HG02759 (cell line): ENCODE results near the gene G6PD.
"Not testable (repeated sequence)": the region's sequence is repeated elsewhere in the genome, so short reads cannot be mapped to it uniquely, and the experiment has no call there.

ENCODE experiments used
- ATAC-seq: cut with Tn5 transposase; IDR thresholded peaks from one replicate; pipeline ENCODE4 v1.9.1; 2021; ENCODE audit warnings: mild to moderate bottlenecking, moderate library complexity; ENCODE audit not compliant: unreplicated experiment

The G6PD gene

DNA sequence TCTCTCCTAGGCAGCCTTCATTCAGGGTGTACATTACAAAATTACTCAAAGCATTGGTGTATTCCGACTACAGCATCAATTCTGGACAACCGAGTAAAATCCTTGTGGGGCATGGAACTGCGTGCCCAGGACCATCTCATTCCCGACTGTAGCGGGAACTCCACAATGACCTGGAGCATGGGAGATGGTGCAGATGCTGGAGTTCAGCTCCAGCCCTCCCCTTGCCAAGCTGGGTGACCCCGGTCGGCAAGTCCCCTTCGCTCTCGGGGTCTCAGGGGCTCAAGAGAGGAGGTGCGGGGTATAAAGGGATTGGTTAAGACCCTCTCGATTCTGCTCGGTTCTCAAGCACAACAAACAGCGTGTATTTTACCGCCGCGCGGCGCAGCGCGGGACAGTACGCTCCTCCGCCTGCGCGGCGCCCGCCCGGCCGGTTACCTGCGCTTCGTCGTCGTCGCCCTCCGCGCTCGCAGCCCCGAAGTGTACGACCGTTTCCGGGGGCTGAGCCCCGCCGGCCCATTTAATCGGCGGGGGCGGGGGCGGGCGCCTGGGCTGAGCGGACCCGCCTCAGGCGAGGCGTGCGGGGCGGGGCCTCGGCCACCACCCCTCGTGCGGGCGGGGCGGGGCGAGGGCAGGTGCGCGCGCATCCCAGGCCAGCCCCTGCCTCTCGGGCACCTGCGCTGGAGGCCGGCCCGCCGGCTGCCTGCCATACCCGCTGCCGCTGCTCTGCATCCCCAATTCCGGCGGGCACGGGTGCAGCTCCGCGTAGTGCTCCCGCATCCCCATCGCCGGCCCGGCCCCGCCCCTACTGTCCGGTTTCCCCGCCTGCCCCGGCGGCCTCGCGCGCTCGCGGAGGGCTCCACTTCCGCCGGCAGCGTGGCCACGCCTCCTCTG is at the start of gene G6PD:
Gene G6PD, minus strand, starts transcription at position 493 of the 891 bp plus-strand sequence. CDS start 691 bp downstream, outside the sequence.
- ATAC-seq: peak; percentile 60

DNA sequence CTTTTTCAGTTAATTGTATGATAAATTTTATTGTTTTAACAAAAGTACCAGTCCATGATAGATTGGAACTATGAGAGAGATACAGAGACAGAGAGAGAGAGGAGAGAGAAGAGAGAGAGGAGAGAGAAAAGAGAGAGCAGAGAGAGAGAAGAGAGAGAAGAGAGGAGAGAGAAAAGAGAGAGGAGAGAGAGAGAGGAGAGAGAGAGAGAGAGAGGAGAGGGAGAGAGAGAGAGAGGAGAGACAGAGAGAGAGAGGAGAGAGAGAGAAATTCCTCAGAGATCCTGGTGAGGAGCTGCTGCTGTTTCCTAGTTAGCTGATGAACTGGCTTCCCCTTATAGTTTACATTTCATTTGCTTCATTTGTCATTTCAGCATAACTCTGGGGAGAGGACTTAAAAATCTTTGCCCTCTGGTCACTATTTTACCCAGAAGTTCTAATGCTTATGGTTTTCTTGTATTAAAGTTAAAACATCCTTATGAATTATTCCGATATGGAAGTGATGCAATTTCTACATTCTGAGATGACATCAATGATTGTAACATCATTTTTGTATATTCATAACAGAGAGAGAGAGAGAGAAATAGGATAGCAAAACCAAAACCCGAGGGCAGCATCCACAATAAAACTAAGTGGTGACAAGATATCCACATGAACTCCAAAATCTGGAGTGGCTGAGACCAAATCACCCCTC is 49.1 kb upstream of the G6PD start:
- ATAC-seq: no peak

DNA sequence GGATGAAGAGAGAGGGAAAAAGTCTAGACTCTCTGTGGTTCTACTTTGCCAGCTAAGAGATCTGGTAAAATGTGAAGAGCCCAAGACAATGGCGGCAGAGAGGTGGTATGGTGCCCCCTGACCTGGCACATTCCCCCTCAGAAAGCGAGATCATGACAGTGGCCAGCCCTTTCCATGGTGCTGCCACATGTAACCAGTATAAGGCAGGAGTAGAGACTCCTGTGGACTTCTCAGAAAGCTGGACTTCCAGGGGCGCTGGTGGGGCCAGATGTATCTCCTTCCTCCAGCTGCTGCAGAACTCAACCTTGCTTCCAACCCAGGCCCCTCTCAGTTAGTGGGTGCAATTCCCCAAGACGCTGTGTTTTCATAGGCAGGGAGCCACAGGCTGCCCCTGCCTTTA is 47.8 kb upstream of the G6PD start:
- no peak for ATAC-seq

DNA sequence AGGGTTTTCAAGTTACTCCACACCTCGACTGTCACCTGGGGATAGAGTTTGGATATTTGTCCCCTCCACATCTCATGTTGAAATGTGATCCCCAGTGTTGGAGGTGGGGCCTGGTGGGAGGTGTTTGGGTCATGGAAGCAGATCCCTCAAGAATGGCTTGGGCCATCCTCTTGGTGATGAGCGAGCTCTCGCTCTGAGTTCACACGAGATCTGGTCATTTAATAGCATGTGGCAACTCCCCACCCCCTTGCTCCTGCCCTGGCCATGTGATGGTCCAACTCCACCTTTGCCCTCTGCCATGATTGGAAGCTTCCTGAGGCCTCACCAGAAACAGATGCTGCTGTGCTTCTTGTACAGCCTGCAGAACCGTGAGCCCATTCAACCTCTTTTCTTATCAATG is 46.6 kb upstream of the G6PD start:
- ATAC-seq: no peak

DNA sequence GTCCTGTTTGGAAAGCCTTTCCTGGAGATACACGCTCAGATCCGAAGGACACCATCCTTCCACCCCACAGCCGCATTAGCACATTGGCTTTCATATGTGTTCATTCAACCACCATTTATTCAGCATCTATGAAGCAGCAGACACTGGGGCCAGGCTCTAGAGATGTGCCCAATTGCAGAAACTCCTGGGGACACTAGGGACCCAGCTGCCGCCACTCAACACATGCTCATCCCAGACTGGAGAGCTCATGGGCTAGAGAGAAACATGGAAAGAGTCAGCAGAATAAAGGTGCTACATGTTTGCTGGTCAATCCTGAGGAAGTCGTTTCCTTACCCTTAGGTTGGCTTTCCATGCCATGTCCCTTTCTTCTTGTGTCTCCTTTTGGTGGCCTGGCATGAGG is 45.9 kb upstream of the G6PD start:
- ATAC-seq: no peak

DNA sequence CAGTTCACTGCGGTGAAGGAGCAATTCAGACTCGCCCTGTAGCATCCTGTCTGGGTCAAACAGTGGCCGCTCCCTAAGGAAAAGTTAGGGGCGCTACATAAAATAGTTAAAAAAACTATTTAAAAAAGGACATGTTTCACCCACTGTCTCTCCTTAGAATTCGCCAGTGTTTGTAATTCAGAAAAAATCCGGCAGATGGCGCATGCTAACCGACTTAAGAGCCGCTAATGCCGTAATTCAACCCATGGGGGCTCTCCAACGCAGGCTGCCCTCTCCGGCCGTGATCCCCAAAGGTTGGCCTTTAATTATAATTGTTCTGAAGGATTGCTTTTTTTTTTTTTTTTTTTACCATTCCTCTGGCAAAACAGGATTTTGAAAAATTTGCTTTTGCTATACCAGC is 43.8 kb upstream of the G6PD start:
- ATAC-seq: not testable (repeated sequence)

DNA sequence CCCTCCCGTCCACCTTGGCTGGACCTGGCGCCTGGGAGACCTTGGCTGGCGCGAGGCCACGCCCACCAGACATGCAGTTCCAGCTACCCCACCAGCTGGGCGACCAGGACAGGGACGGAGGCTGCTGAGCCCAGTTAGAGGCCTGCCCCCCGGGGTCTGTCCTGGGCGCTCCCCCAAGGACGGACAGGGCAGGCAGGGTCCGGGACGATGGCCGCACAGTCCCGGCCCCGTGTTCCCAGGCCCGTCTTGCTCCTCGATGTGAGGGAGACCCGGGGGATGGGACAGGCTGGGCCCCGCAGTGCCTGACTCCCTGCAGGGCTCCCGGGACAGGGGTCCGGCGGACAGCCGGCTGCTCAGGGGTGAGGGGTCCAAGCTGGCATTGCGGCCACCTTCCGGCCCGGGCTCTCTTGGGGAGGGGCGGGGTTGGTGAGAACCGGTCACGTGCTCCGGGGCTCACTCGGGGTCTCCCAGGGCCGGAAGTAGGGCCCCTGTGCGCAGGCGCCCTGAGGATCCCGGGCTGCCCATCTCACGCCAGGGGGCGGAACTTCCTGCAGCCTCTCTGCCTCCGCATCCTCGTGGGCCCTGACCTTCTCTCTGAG is 38.0 kb upstream of the G6PD start, which contains the start of gene CTAG1A:
Gene CTAG1A, plus strand, starts transcription at position 549 of the 599 bp plus-strand sequence. CDS start 74 bp downstream, outside the sequence.
- not testable (repeated sequence) for ATAC-seq

DNA sequence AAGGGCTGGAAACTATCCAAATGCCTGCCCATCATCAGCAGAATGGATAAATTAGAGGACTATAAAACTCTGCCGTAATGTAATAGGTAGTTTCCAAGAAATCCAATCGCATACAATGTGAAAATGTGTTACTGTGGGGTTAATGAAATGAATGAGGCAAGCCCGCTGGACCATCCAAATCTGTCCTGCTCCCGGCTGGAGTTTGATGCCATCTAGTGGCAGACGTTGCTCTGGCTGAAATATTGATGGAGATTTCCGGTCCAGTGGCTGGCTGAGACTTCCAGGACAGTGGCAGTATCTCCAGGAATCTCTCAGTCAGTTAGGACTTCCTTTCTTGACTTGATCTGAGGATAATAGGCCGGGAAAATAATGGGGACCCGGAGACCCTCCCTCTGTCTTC is 36.3 kb upstream of the G6PD start:
- not testable (repeated sequence) for ATAC-seq

DNA sequence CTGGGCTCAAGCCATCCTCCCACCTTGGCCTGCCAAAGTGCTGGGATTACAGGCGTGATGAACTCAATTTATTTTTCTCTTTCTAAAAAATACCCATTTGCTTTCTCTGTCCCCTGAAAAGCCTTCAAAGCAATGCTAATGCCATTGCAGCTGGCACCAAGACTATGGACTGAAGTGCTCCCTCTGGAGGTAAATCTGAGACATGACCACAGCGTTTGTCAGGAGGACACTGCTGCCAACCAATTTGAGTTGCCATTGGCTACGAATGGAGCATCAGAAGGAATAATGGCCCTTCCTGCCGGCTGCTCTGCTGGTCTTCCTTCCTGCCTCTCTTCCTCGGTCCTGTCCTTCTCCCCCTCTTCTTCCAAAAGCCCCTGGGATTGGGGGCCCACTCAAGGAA is 28.4 kb upstream of the G6PD start:
- ATAC-seq: not testable (repeated sequence)

DNA sequence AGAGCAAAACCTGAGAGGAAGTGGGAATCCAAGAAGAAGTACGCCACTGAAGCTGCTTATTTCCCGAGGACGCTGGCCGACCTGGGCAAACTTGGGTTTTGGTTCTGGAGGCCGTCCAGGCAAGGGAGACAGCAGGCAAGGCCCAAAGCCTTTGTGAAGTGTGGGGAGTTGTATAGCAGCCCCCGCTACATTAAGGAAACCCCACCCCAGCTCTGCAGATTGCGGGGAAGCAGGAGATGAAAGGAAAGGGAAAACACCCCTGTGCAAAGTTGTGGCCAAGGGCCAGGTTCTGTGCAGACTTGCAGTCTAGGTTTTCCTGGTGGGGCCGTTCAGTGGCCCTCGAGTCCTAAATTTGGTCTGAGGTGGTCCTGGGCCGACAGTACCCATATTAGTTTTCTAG is 26.4 kb upstream of the G6PD start:
- not testable (repeated sequence) for ATAC-seq

DNA sequence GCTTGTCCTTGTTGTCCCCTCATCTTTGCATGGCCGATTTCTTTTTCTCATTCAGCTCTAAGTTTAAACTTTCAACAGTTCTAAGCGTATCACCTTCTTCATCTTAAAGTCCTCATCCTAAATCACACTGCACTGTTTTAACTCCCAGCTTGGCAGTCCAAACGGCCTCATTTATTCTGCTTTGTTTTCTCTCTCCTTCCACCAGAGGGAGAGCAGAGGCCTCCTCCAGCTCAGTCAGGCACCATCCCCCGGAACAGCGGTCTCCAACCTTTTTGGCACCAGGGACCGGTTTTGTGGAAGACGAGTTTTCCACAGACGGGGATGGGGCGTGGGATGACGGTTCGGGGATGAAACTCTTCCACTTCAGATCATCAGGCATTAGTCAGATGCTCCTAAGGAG is 23.7 kb upstream of the G6PD start:
- not testable (repeated sequence) for ATAC-seq

DNA sequence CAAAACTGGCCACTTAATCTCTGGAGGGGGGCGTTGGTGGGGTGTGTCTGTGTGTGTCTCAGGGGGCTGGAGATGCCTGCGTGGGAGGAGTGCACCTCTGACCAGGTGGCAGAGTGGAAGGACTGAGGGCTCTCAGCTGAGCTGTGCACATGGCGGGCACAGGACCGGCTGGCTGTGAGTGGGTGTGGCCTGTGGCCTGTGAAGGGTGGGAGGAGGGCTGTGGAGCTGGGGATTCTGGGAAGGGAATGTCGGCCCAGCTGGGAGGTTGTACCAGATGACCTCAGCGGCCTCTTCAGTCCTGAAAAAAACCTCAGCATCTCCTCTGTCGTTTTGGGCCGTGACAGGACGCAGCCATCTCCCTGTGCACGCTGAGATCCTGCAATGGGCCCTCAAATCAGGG is 15.6 kb upstream of the G6PD start:
- not testable (repeated sequence) for ATAC-seq

DNA sequence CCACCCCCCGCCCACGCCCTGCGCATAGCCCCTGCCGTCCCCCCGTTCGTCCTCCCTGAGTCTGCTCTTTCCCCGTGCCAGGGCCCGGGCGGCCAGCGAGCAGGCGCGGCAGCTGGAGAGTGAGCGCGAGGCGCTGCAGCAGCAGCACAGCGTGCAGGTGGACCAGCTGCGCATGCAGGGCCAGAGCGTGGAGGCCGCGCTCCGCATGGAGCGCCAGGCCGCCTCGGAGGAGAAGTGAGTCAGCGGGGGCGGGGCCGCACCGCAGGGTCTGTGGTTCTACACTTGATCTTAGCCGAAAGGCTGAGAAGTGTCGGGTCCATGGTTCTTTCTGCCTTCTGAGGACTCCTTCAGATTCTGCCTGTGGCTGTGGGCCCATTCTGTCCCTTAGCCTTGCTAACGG is 13.7 kb upstream of the G6PD start:
- ATAC-seq: not testable (repeated sequence)

DNA sequence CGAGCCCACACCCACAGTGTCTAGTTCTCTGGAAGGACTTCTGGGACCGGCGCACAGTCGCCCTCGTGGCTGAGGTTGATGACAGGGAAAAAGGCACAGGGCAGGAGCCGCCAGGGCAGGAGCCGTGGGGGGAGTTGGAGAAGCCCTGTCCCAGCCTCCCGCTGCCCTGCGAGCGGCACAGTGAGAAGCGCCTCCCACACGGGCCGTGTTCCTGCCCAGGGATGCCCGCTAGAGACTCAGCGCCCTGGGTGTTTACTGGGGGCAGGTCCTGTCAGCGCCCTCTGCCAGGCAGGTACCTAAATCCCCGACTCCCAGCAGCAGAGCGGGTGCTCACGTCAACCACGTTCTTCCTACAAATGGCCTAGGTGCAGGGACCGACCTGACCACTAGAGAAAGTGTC is 12.2 kb upstream of the G6PD start:
- not testable (repeated sequence) for ATAC-seq

DNA sequence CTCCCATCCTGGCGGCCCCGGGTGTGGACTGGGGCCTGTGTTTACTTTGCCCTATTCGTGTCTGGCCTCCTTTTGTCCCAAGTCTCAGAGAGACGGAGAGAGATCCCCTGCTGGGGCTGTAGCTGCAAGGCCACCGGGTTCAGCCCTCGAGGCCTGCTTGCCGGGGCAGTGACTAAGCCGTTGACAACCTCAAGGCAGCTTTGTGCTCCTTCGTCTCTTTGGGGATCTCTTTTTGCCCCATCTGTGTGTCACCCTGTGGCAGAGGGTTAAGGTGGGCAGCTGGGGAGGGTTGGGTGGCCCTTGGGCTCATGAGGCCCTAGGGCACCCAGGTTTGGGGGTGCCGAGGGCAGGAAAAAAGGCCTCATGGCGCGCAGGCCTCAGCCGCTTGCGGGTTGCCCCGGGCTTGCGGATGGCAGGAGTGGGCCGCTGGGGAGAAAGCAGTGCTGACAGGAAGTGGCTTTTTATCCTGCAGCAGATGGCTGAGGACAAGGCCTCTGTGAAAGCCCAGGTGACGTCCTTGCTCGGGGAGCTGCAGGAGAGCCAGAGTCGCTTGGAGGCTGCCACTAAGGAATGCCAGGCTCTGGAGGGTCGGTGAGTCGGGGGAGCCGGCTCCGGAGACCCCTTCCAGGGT is 11.5 kb upstream of the G6PD start:
- not testable (repeated sequence) for ATAC-seq

DNA sequence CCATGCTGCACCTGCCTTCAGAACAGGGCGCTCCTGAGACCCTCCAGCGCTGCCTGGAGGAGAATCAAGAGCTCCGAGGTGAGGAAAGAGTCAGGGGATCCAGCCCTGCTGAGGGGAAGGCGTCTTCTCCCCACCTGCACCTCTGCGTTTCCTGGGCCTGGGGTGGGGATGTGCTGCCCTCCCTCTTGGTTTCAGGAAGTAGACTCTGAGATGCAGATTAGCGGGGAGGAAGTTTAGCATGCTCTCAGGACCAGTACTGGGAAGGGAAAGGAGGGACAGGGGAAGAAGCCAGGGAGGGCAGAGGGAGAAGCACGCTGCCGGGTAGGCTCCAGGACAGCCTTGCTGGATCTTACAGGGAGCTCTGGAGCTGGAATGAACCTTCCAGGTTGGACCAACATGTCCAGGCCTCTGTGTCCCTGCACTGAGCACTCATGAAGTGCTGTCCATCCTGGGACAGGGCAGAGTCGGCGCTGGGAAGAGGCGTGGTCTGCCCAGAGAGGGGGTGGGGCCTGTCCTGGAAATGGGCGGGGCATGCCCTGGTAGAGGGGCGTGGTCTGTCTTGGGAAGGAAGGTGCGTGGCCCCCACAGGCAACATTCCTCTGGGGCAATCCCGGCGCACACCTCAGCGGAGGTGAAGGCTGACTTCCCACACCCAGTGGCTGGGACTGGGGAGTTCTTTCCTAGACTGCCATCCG is 5.6 kb upstream of the G6PD start:
- ATAC-seq: not testable (repeated sequence)

DNA sequence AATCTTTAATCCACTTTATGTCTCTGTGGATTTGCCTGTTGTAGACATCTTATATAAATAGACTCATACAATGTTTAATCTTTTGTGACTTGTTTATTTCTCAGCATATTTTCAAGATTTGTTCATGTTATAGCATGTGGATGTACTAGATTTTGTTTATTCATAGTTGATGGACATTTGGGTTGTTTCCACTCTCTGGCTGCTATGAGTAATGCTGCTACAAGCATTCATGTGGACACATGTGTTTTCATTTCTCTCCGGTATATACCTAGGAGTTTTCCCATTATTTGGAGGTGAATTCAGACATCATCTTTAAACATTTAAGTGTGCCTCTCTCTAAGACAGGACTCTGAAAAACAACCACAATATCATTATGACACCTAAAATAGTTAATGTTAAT is 3.1 kb upstream of the G6PD start:
- no peak for ATAC-seq

DNA sequence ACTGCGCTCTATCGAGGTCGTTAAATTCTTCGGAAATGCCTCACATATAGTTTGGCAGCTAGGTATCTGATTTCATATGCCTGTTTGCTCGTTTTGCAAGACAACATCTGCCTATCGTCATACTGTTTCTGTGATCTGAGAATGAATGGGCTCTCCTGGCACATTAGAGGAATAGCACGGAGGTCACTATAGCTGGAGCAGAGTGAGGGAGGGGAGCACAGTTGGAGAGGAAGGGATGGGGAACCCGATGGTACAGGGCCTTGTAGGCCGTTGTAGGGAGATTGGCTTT is 1.3 kb upstream of the G6PD start:
- no peak for ATAC-seq

DNA sequence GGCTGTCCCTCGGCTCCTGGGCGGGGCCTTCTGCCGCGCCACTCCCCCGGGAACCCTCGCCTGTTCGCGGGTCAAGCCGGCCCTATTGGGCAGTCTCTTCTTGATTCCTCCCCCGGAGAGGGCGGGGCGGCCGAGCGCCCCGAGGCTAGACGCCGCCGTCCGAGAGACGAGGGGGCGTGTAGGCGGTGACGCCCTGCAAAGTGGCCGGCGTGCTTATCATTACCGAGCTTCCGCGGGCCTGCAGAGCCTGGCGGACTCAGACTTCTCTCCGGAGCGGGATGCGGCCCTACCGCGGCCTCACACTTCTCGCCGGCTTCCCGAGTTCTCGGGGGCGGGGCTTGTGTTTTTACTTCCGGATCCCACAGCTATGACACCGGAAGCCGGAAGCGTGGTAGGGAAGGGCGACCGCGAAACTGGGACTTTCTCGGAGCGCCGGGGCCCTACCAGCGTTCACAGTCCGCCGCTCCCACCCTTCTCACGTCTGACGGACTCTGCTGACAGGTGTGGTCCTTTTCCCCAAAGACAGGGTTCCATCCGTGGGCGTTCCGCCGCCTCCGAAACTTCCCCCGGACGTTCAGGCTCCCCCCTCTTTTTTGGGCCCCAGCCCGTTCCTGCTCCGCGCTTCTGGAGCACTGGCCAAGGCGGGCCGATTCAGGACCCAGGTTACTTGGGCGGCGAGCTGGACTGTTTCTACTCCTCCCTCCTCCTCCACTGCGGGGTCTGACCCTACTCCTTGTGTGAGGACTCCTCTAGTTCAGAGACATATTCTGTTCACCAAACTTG is 790 bp upstream of the G6PD start, which contains the start of gene IKBKG:
Gene IKBKG, plus strand, starts transcription at position 376 of the 783 bp plus-strand sequence. CDS start 4,383 bp downstream, outside the sequence.
- peak; percentile 81 for ATAC-seq
